ENCODE data around the gene SRCIN1.
A peak's percentile ranks its signal among the peaks of the same experiment; 100 is the strongest.

SRCIN1 gene

GRCh38 chr17:38560503-38561318, 45.0 kb downstream of the SRCIN1 start:
- DNase-seq: no peak

- DNase-seq: no peak
Observed at GRCh38 chr17:38559880-38560230, 45.9 kb downstream of the SRCIN1 start.

DNA sequence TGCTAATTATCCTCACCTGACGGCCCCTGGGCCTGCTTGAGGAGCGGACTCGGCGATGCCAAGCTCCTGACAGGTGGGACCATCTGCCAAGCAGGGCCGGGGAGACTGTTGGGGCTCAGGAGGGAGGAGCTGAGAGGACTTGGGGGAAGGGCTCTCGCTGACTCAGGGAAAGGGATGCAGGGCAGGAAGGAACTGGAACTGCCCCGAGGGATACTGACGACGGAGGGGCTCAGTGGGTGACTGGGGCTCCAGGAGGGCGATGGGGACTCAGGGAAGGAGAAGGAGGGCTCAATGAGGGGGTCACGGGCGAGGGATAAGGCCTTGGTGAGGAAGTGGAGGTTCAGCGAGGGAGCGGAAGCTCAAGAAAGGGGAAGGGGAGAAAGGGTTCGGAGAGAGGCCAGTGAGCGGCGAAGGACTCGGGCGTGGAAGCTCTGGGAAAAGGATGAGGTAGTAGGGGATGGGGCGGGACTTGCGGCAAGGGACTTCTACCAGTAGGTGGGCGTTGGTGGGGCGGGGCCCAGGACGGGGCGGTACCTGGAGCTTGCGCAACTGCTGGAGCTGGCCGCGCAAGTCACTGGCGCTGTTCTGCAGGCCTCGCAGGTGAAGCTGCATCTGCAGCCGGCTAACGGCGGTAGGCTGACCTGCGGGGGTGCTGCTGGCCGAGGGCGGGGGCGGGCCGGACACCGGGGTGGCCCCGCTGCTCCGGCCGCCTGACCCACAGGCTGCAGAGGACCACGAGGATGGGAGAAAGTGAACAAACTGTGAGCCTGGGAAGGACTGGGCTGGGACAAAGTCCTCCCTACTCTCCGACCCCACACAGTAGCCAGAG, 46.5 kb downstream of the SRCIN1 start:
- peak; percentile 88 for DNase-seq

DNA sequence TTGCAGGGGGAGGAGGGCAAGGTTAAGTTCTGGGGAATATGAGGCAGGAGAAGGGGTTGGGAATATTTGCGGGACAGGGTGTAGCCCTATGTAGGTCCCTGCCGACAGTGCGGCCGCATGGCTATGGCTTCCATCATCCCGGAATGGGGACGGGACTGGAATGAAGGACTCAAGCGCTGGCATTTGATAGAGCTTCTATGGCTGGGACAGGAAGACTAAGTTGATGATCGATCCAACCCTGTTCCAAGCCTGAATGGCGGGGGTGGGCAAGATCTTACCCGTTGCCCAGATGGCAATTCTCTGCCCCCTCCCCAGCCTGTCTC, 47.1 kb downstream of the SRCIN1 start:
- no peak for DNase-seq

DNA sequence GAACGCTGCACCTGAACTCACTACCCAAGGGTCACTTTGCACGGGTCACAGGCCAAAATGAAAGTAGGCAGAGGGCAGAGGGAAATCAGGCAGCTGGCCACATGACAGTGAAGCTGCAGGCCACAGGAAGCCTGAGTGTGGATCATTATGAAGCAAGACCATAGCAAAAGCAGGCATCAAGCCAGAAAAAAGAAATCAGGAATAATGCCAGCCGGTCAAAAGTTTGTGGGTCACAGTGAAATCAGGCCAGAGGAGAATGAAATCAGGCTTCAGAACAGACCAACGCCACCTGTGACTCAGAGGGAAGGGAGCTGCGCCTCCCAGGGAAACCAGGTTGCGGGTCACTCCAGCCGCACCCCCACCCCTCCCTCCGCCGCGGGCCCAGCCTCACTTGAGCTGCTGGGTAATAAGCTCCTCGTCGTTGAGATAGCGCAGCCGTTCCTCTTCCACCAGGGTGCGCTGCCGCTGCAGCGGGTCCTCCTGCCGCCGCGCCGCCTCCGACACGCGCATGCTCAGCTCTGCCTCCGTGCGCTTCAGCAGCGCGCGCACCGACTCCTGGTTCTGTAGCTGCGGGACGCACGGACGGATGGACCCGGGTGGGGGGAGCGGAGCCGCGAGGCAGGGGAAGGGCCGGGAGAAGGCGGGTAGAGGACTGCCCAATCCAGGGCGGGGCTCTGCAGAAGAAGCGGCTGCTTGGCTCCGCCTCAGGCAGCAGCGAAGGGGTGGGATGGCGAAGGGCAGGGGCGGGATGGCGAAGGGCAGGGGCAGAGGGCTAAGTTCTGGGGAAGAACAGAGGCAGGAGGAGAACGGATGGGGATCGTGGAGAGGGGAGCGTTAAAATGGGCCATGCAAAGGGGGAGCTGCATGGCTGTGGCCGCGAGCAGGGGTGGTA, 47.7 kb downstream of the SRCIN1 start:
- peak; percentile 94 for DNase-seq

GRCh38 chr17:38557396-38557795, 48.4 kb downstream of the SRCIN1 start:
- no peak for DNase-seq

DNA sequence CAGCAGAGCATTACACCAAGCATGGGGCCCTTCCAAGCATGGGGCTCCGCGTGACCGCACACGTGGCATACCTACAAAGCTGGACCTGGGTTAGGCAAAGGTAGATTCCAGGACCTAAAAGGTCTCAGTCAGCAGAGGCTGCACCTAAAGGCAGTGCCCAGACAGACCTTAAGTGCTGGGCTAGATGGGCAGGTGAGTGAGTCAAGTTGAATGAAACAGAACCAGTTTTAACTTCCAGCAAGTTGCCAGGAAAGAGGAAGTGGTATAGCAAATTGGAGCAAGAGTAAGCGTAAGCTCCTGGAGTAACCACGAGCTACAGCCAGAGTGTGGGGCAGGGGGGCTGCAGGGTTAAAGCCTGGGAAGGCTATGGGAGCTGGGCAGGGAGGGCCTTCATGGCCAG, 49.5 kb downstream of the SRCIN1 start:
- DNase-seq: no peak

- DNase-seq: no peak
Observed at GRCh38 chr17:38554430-38555350, 51.1 kb downstream of the SRCIN1 start.

DNA sequence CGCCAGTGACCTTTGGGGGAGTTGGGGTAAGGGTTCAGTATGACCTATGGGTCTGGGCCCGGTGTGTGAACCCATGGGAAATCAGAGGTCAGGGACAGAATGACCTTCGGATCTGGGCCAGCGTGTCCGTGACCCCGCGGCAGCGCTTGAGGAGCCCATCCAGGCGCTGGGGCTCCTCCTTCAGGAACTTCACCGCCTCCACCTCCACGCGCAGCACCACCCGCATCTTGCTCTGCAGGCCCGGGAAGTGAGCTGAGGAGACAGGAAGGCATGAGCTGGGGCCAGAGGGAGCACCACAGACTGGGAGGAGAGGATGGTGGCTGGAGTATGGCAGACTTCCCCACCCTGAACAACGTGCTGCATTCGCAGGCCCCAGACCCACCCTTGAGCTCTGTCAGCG, 53.4 kb downstream of the SRCIN1 start:
- DNase-seq: no peak

- no peak for DNase-seq
Observed at GRCh38 chr17:38551121-38551520, 54.6 kb downstream of the SRCIN1 start.

DNA sequence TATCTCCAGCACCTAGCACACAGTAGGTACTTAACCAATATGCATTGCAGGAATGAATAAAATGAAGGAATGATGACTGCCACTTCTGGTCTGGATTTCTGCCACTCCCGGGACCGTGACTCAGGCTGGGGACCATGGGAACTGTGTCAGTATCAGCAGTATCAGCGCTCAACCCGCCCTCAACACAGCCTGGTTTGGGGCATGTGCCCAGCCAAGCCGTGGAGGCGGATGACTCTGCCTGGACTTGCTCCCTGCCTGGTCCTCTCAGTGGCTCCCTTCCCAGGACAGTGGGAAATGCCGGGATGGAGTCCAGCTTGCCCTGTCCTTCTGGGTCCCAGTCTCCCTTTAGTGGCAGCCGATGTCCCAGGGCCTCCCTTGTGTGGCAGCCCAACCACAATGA, 55.1 kb downstream of the SRCIN1 start:
- no peak for DNase-seq

GRCh38 chr17:38549285-38549684, 56.5 kb downstream of the SRCIN1 start:
- no peak for DNase-seq

- no peak for DNase-seq
Observed at GRCh38 chr17:38547444-38547843, 58.3 kb downstream of the SRCIN1 start.

DNA sequence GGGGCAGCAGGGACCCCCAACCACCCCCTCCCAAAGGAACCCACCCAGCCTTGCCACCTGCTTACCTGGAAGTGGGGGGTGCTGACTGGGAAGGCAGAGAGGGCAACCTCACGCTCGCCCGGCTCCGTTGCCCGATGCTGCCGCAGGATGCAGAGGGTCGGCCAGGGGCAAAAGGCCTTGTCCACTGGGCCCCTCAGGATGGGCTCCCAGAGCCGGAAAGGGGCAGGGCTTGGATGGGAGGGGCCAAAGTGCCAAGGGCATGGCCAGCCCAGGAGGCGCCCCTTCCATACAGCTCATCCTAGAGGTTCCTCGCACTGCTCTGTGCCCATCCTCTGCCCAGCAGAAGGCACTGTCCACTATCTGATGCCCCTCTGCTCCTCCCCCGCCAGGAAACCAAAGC, 59.4 kb downstream of the SRCIN1 start:
- no peak for DNase-seq

- no peak for DNase-seq
Observed at GRCh38 chr17:38545531-38546225, 60.1 kb downstream of the SRCIN1 start.

DNA sequence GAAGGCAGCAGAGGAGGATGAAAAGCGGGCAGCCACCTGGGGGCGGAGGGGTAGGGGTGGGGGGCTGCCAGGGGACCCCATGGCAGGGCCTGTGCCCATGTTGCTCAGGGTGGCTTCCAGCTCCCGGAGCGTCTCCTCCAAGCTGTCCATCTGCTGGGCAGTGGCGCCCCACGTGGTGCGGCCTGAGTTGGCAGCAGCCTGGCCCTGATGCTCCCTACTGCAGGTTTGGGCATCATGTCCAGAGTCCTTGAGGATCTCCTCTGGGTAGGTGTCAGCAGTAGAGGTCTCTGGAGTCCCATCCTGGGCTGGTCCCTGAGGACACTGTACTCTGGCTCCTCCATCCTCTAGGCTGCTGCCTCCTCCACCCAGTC, 60.9 kb downstream of the SRCIN1 start:
- DNase-seq: no peak

GRCh38 chr17:38544175-38544838, 61.4 kb downstream of the SRCIN1 start:
- no peak for DNase-seq

DNA sequence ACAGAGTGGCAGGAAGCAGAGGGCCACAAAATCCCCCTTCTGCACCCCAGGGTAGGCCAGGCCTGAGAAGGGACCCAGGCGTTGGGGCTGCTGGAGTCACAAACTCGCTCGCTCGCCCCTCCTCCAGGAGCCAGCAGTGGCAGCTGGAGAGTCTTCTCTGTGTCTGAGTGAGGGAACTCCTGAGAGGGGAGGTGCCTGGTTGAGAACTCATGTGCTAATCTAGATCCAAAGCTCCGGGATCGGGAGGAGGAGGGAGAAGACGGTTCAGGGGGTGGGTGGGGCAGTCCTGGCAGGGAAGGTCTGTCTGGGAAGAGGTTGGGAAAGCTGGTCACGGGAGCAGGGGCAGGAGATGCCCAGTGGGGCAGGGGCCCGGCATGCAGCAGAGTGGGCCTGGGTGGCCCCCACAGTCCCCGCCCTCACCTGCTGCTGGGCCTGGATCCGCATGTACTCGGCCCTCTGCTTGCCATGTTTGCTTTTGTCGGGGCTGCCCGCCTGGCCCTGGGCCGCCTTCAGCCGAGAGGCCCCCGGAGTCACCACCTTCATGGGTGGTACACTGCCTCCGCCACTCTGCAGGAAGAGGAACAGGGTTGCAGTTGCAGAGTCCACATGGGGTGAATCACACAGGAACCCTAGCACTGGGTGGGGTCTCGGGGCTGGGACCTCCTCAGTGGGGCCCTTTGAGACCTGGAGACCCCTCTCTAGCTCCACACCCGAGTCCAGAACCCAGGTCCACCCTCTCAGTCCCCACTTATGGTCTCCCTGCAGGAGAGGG, 62.2 kb downstream of the SRCIN1 start:
- no peak for DNase-seq

GRCh38 chr17:38542286-38542685, 63.5 kb downstream of the SRCIN1 start:
- no peak for DNase-seq

DNA sequence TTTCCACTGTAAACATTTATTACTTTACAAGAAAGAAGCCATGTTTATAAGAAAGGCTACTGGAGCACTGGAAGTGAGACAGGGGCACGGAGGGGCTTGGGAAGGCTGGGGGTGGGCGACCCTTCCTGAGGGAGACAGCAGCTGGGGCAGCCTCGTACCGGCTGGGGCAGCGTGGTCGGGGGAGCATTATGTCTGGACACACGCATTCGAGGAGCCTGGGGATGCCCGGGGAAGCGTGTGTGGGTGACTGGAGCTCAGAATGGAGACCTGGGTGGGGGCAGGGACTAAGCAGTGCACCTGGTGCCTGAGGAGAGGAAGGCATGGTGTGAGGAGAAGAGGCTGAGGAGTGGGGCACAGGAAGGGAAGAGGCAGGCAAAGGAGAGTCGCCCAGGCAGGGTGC, 64.5 kb downstream of the SRCIN1 start:
- no peak for DNase-seq

Data from activated CD8-positive, alpha-beta memory T cell treated with anti-CD3 and anti-CD28 coated beads, Interleukin-2, amount 50 U/mL, for 48 hours (primary cell).